Measurements from ENCODE around the gene SLC35B1. TPM values are rescaled to one million over a fixed set of nuclear protein-coding genes. Genes with fewer than 3 reads are reported as not detected.
"Not testable (repeated sequence)": the region's sequence is repeated elsewhere in the genome, so short reads cannot be mapped to it uniquely, and the experiment has no call there.

SLC35B1 gene
- total RNA-seq, 4 donors from 2014 or later: 17.9 to 35.6 (median 19.5) TPM

- Histone ChIP-seq H3K9me3 (no peaks in the 10 kb centered on the region), H3K4me3 (peak overlapping the region; percentile 55 to 74), H3K27ac (peak overlapping the region; percentile 87 to 99 (median 98)), H3K4me1 (peaks cover 0 to 53% (median 26%) of the 10 kb centered on the region in 3 donors), H3K36me3 (no peaks in the 10 kb centered on the region), H3K27me3 (no peaks in the 10 kb centered on the region)
- ATAC-seq: peak; percentile 85
- TF ChIP-seq POLR2AphosphoS5 (IDR thresholded peaks at IDR 0.05) (peak; percentile 89), EP300 (IDR thresholded peaks at IDR 0.05) (no peak), CTCF (IDR thresholded peaks at IDR 0.05) (peak in 1 of 4 experiments; percentile 1), POLR2A (IDR thresholded peaks at IDR 0.05) (peak; percentile 43 to 51)
- WGBS, 2 donors (ENCODE audit: low coverage in 1 of 2): 1% methylated on average over 10 to 22 of the region's 34 CpGs
Measured at GRCh38 chr17:49677134-49677932, 30.4 kb downstream of the SLC35B1 start.

GRCh38 chr17:49676276-49676868, 31.4 kb downstream of the SLC35B1 start:
- TF ChIP-seq CTCF (IDR thresholded peaks at IDR 0.05): no peak
- no peak for TF ChIP-seq EP300 (IDR thresholded peaks at IDR 0.05)
- TF ChIP-seq POLR2A (IDR thresholded peaks at IDR 0.05): no peak
- TF ChIP-seq POLR2AphosphoS5 (IDR thresholded peaks at IDR 0.05): no peak
- Histone ChIP-seq H3K9me3 (no peaks in the 10 kb centered on the region), H3K27ac (peak overlapping the region; percentile 87 to 99 (median 98)), H3K4me1 (peaks cover 0 to 63% (median 30%) of the 10 kb centered on the region in 3 donors), H3K36me3 (no peaks in the 10 kb centered on the region), H3K4me3 (peak overlapping the region; percentile 55 to 74), H3K27me3 (no peaks in the 10 kb centered on the region)
- ATAC-seq: no peak
- 9 to 15% methylated on average over 5 of the region's 5 CpGs for WGBS, 2 donors (ENCODE audit: low coverage in 1 of 2)

- Histone ChIP-seq H3K27ac (peak overlapping the region in 3 of 4 donors; percentile 97 to 99 (median 99)), H3K4me1 (peaks cover 6 to 81% (median 36%) of the 10 kb centered on the region in 3 donors), H3K9me3 (no peaks in the 10 kb centered on the region), H3K27me3 (no peaks in the 10 kb centered on the region), H3K4me3 (no peak overlapping the region), H3K36me3 (no peaks in the 10 kb centered on the region)
- TF ChIP-seq POLR2AphosphoS5 (IDR thresholded peaks at IDR 0.05) (no peak), EP300 (IDR thresholded peaks at IDR 0.05) (no peak), POLR2A (IDR thresholded peaks at IDR 0.05) (no peak), CTCF (IDR thresholded peaks at IDR 0.05) (no peak)
- ATAC-seq: no peak
Measured at GRCh38 chr17:49674507-49674906, 33.3 kb downstream of the SLC35B1 start.

- not testable (repeated sequence) for H3K9me3 ChIP-seq, ATAC-seq, H3K27me3 ChIP-seq, H3K36me3 ChIP-seq, H3K4me3 ChIP-seq
- Histone ChIP-seq H3K4me1 (peaks cover 6 to 84% (median 36%) of the 10 kb centered on the region in 3 donors), H3K27ac (peak overlapping the region in 3 of 4 donors; percentile 56 to 99 (median 97))
- 78 to 87% methylated on average over 3 to 5 of the region's 6 CpGs for WGBS, 2 donors (ENCODE audit: low coverage in 1 of 2)
Measured at GRCh38 chr17:49673679-49674078, 34.1 kb downstream of the SLC35B1 start.

GRCh38 chr17:49670641-49671040, 37.1 kb downstream of the SLC35B1 start:
- Histone ChIP-seq H3K27me3 (no peaks in the 10 kb centered on the region), H3K4me3 (no peak overlapping the region), H3K4me1 (peaks cover 6 to 76% (median 26%) of the 10 kb centered on the region in 3 donors), H3K9me3 (no peaks in the 10 kb centered on the region), H3K36me3 (no peaks in the 10 kb centered on the region), H3K27ac (peak overlapping the region; percentile 37 to 97 (median 44))
- WGBS, 2 donors (ENCODE audit: low coverage in 1 of 2): 45 to 73% methylated on average over 4 of the region's 4 CpGs
- TF ChIP-seq POLR2AphosphoS5 (IDR thresholded peaks at IDR 0.05) (no peak), POLR2A (IDR thresholded peaks at IDR 0.05) (no peak), EP300 (IDR thresholded peaks at IDR 0.05) (no peak), CTCF (IDR thresholded peaks at IDR 0.05) (no peak)
- ATAC-seq: no peak
